ENCODE data around the gene SLC5A1. TPM values are rescaled to one million over a fixed set of nuclear protein-coding genes. Genes with fewer than 3 reads are reported as not detected.
A peak's percentile ranks its signal among the peaks of the same experiment; 100 is the strongest.
"Not testable (repeated sequence)": the region's sequence is repeated elsewhere in the genome, so short reads cannot be mapped to it uniquely, and the experiment has no call there.

The SLC5A1 gene
- polyA plus RNA-seq, 3 donors, result not detected

- H3K79me2 ChIP-seq (ENCODE audit: insufficient read depth, low read length); H3K9me3 ChIP-seq (replicated peaks in 1 of 2; ENCODE audit: control insufficient read depth in 1 of 2, insufficient read depth in 1 of 2, low read length in 2 of 2); H3K9me3 Mint-ChIP-seq; H3K36me3 ChIP-seq (replicated peaks in 1 of 2; ENCODE audit: control insufficient read depth in 1 of 2, insufficient read depth in 2 of 2, low read length in 2 of 2); H4K20me1 ChIP-seq (ENCODE audit: insufficient read depth, low read length); H3K27me3 Mint-ChIP-seq (ENCODE audit: low read depth in 3 of 3); H3K27me3 ChIP-seq (ENCODE audit: control insufficient read depth in 2 of 2, insufficient read depth in 2 of 2, low read length in 2 of 2); H3K9ac ChIP-seq (ENCODE audit: insufficient read depth, low read length, poor library complexity, severe bottlenecking); intact Hi-C loops (cut with micrococcal nuclease); H3K36me3 Mint-ChIP-seq: not testable (repeated sequence)
- peak overlapping the region; percentile 33 to 58 for H3K27ac ChIP-seq (ENCODE audit: low read depth in 1 of 2, low read length in 2 of 2)
- peak; percentile 61 to 72 (median 64) for DNase-seq
- H3K4me3 ChIP-seq (replicated peaks in 1 of 3; ENCODE audit: low read depth in 2 of 3, low read length in 3 of 3), result peak overlapping the region; percentile 50 to 71 (median 53)
- H3K4me1 Mint-ChIP-seq, result peaks cover 40% of the 10 kb centered on the region
- H3K27ac Mint-ChIP-seq, result peak overlapping the region; percentile 76 to 90 (median 81)
- H3K4me3 Mint-ChIP-seq, result peak overlapping the region; percentile 80 to 91
- peaks cover 36 to 41% of the 10 kb centered on the region in 2 donors for H3K4me1 ChIP-seq (ENCODE audit: control insufficient read depth in 1 of 2, insufficient read depth in 2 of 2, low read length in 2 of 2)
- H2AFZ ChIP-seq (ENCODE audit: insufficient read depth, low read depth, low read length, poor library complexity, severe bottlenecking), result peak overlapping the region; percentile 63
- peak overlapping the region; percentile 62 for H3K4me2 ChIP-seq (replicated peaks; ENCODE audit: extremely low read depth, low read length, poor library complexity, severe bottlenecking)
- WGBS (ENCODE audit: insufficient coverage), result 38% methylated on average over 13 of the region's 16 CpGs
Measured at GRCh38 chr22:32137731-32138324, 94.8 kb downstream of the SLC5A1 start.

DNA sequence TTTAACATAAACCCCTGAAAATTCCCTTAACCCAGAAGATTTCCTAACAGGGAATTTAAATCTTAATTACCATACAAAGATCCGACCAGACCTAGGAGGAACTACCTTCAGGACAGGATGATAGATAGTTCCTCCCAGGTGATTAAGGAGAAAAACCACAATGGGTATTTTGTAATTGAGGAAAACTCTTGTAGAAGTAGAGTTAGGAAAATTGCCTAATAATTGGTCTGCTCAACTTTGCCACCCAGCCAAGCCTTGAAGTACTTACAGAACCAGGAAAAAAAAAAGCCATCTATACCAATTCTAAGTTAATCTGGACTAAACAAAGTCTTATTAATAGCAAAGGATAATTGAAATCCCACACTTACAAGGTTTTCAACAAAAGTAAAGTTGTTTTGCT lies 95.5 kb downstream of the SLC5A1 start:
- H2AFZ ChIP-seq (ENCODE audit: insufficient read depth, low read depth, low read length, poor library complexity, severe bottlenecking); H3K9me3 ChIP-seq (replicated peaks in 1 of 2; ENCODE audit: control insufficient read depth in 1 of 2, insufficient read depth in 1 of 2, low read length in 2 of 2); H3K27me3 ChIP-seq (ENCODE audit: control insufficient read depth in 2 of 2, insufficient read depth in 2 of 2, low read length in 2 of 2); H4K20me1 ChIP-seq (ENCODE audit: insufficient read depth, low read length); H3K36me3 ChIP-seq (replicated peaks in 1 of 2; ENCODE audit: control insufficient read depth in 1 of 2, insufficient read depth in 2 of 2, low read length in 2 of 2); H3K27me3 Mint-ChIP-seq (ENCODE audit: low read depth in 3 of 3); intact Hi-C loops (cut with micrococcal nuclease); H3K9me3 Mint-ChIP-seq; H3K79me2 ChIP-seq (ENCODE audit: insufficient read depth, low read length); H3K36me3 Mint-ChIP-seq; H3K9ac ChIP-seq (ENCODE audit: insufficient read depth, low read length, poor library complexity, severe bottlenecking): not testable (repeated sequence)
- Mint-ChIP-seq H3K4me1 (peaks cover 48% of the 10 kb centered on the region), H3K4me3 (peak overlapping the region; percentile 80 to 91), H3K27ac (peak overlapping the region in 5 of 7 donors; percentile 8 to 81 (median 76))
- Histone ChIP-seq H3K4me1 (ENCODE audit: control insufficient read depth in 1 of 2, insufficient read depth in 2 of 2, low read length in 2 of 2) (peaks cover 44 to 48% of the 10 kb centered on the region in 2 donors), H3K4me3 (replicated peaks in 1 of 3; ENCODE audit: low read depth in 2 of 3, low read length in 3 of 3) (peak overlapping the region in 2 of 3 experiments; percentile 50 to 71), H3K4me2 (replicated peaks; ENCODE audit: extremely low read depth, low read length, poor library complexity, severe bottlenecking) (peak overlapping the region; percentile 62), H3K27ac (ENCODE audit: low read depth in 1 of 2, low read length in 2 of 2) (peak overlapping the region in 1 of 2 donors; percentile 58)
- peak in 2 of 3 donors; percentile 44 to 46 for DNase-seq
- WGBS (ENCODE audit: insufficient coverage), result no CpG with 5 or more reads among the region's 1 CpG

DNA sequence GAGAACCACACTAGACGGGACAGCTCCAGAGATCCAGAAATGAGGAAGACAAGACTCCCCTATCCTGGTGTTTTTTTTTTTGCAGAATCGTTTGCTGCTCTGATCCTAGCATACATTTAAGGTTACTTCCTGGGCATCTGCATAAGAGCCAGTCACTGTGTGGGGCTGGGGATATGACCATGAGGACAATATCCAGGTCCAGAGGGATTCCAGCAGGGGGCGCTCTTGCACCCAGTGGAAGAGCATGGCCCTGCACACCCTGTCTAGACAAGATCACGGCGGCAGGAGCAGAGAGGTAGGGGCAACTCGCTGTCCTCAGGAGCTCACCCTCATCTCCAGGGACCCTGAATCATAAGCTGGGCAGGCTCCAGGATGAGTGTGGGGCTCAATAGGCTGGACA lies 97.6 kb downstream of the SLC5A1 start:
- not testable (repeated sequence) for H3K9me3 Mint-ChIP-seq; H3K9me3 ChIP-seq (replicated peaks in 1 of 2; ENCODE audit: control insufficient read depth in 1 of 2, insufficient read depth in 1 of 2, low read length in 2 of 2); H3K36me3 ChIP-seq (replicated peaks in 1 of 2; ENCODE audit: control insufficient read depth in 1 of 2, insufficient read depth in 2 of 2, low read length in 2 of 2); H3K36me3 Mint-ChIP-seq; H2AFZ ChIP-seq (ENCODE audit: insufficient read depth, low read depth, low read length, poor library complexity, severe bottlenecking); H4K20me1 ChIP-seq (ENCODE audit: insufficient read depth, low read length); H3K9ac ChIP-seq (ENCODE audit: insufficient read depth, low read length, poor library complexity, severe bottlenecking); H3K27me3 Mint-ChIP-seq (ENCODE audit: low read depth in 3 of 3); H3K4me3 ChIP-seq (replicated peaks in 1 of 3; ENCODE audit: low read depth in 2 of 3, low read length in 3 of 3); H3K27ac ChIP-seq (ENCODE audit: low read depth in 1 of 2, low read length in 2 of 2); H3K4me2 ChIP-seq (replicated peaks; ENCODE audit: extremely low read depth, low read length, poor library complexity, severe bottlenecking); H3K27me3 ChIP-seq (ENCODE audit: control insufficient read depth in 2 of 2, insufficient read depth in 2 of 2, low read length in 2 of 2); H3K27ac Mint-ChIP-seq; H3K79me2 ChIP-seq (ENCODE audit: insufficient read depth, low read length); H3K4me3 Mint-ChIP-seq
- WGBS (ENCODE audit: insufficient coverage), result no CpG with 5 or more reads among the region's 6 CpGs
- peaks cover 64% of the 10 kb centered on the region for H3K4me1 Mint-ChIP-seq
- intact Hi-C loops (cut with micrococcal nuclease), result loop anchor here (5.0 to 10.0 kb wide), 2 partner anchors 74 to 77 kb away; no protein-coding TSS in a partner anchor
- TF ChIP-seq CTCF (IDR thresholded peaks at IDR 0.05), result peak; percentile 39
- peak in 1 of 3 donors; percentile 20 for DNase-seq
- H3K4me1 ChIP-seq (ENCODE audit: control insufficient read depth in 1 of 2, insufficient read depth in 2 of 2, low read length in 2 of 2), result peaks cover 62 to 66% of the 10 kb centered on the region in 2 donors

All from CD14-positive monocyte (primary cell).